ENCODE data around the gene MSH5. TPM values are rescaled to one million over a fixed set of nuclear protein-coding genes. Genes with fewer than 3 reads are reported as not detected.

The MSH5 gene
- total RNA-seq, 1 experiment from 2014 or later: 43.1 TPM

GRCh38 chr6:31778999-31779885, 39.4 kb downstream of the MSH5 start:
- Mint-ChIP-seq H3K27ac (no peak overlapping the region), H3K36me3 (peaks cover 20% of the 10 kb centered on the region), H3K4me1 (0 out of 2 replicates have a peak, but pooled peaks cover 2% of the 10 kb centered on the region), H3K27me3 (ENCODE audit: low read depth) (no peaks in the 10 kb centered on the region), H3K9me3 (no peaks in the 10 kb centered on the region), H3K4me3 (no peak overlapping the region)
- DNase-seq (ENCODE audit: low spot score) (no peak), ATAC-seq (no peak)
- TF ChIP-seq ZNF281 (CRISPR knock-in tag; IDR thresholded peaks at IDR 0.05): no peak
- no peak for TF ChIP-seq HMGXB4 (CRISPR knock-in tag; IDR thresholded peaks at IDR 0.05)
- TF ChIP-seq NR2C2 (CRISPR knock-in tag; IDR thresholded peaks at IDR 0.05): no peak
- no peak for TF ChIP-seq GABPB1 (CRISPR knock-in tag; IDR thresholded peaks at IDR 0.05)
- TF ChIP-seq PRDM15 (CRISPR knock-in tag; IDR thresholded peaks at IDR 0.05): no peak
- TF ChIP-seq FOXJ3 (CRISPR knock-in tag; IDR thresholded peaks at IDR 0.05; ENCODE audit: borderline replicate concordance): no peak
- TF ChIP-seq IRF1 (CRISPR knock-in tag; IDR thresholded peaks at IDR 0.05): no peak
- TF ChIP-seq GRHL2 (CRISPR knock-in tag; IDR thresholded peaks at IDR 0.05; ENCODE audit: insufficient replicate concordance, severe bottlenecking): no peak
- no peak for TF ChIP-seq ZNF138 (CRISPR knock-in tag; conservative IDR thresholded peaks at IDR 0.05)
- no peak for TF ChIP-seq E2F5 (CRISPR knock-in tag; IDR thresholded peaks at IDR 0.05)
- TF ChIP-seq MLX (CRISPR knock-in tag; IDR thresholded peaks at IDR 0.05): no peak
- ChIA-PET CTCF (interaction anchor here (0.6 to 1.5 kb wide), 5 partner anchors 9 to 55 kb away, joined by 3 to 6 read pairs (median 4); partner anchors contain the start of gene LSM2), POLR2A (no interaction called here)

GRCh38 chr6:31779908-31780307, 40.1 kb downstream of the MSH5 start:
- no peak for DNase-seq (ENCODE audit: low spot score)
- Mint-ChIP-seq H3K27ac (no peak overlapping the region), H3K4me3 (no peak overlapping the region), H3K36me3 (peaks cover 27% of the 10 kb centered on the region), H3K9me3 (no peaks in the 10 kb centered on the region), H3K27me3 (ENCODE audit: low read depth) (no peaks in the 10 kb centered on the region), H3K4me1 (0 out of 2 replicates have a peak, but pooled peaks cover 2% of the 10 kb centered on the region)
- ATAC-seq: no peak
- ChIA-PET CTCF (interaction anchor here (1.1 to 1.5 kb wide), 4 partner anchors 10 to 142 kb away, joined by 3 to 6 read pairs (median 4); partner anchors contain the start of gene LSM2), POLR2A (interaction anchor here (0.6 kb wide), 1 partner anchor 77 kb away, joined by 4 read pairs; no protein-coding TSS in a partner anchor)
- no peak for TF ChIP-seq ATF3 (CRISPR knock-in tag; conservative IDR thresholded peaks at IDR 0.05)
- no peak for TF ChIP-seq ZNF425 (CRISPR knock-in tag; conservative IDR thresholded peaks at IDR 0.05)
- no peak for TF ChIP-seq PREB (CRISPR knock-in tag; IDR thresholded peaks at IDR 0.05; ENCODE audit: borderline replicate concordance)
- no peak for TF ChIP-seq KAT7 (CRISPR knock-in tag; IDR thresholded peaks at IDR 0.05; ENCODE audit: borderline replicate concordance)
- TF ChIP-seq FOXJ3 (CRISPR knock-in tag; IDR thresholded peaks at IDR 0.05; ENCODE audit: borderline replicate concordance): no peak
- TF ChIP-seq GRHL2 (CRISPR knock-in tag; IDR thresholded peaks at IDR 0.05; ENCODE audit: insufficient replicate concordance, severe bottlenecking): no peak

All from WTC11 (cell line).